GM12873 (cell line): ENCODE data around the gene SSPN.

Experiments used
- CTCF ChIP-seq: IDR thresholded peaks from 2 replicates; pipeline ENCODE4 v1.5.1; 2012; ENCODE audit warnings: low read depth, mild to moderate bottlenecking, moderate library complexity, low read length, control low read depth; ENCODE audit not compliant: insufficient read depth; ENCODE audit errors: missing control alignments

SSPN gene

GRCh38 chr12:26239852-26240815, 44.8 kb downstream of the SSPN start:
- no peak for TF ChIP-seq CTCF

DNA sequence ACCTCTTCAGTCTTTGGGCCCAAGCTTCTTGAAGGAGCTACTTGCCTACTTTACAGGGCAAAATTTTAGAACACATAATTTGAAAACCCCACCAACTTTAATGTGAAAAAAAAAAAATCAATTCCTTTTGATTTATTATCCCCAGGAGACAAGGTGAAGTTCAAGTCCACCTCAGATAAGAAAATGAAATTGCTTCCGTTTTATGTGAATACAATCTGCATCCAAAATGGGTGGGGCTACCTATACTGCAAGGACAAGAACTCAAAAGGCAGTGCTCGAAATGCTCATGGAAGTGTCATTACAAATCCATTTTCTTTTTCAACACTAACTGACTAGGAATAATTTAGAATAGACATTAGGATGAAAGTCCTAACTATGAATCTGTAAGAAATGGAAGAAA, 45.7 kb downstream of the SSPN start:
- TF ChIP-seq CTCF, result no peak

GRCh38 chr12:26242683-26243082, 47.3 kb downstream of the SSPN start:
- no peak for TF ChIP-seq CTCF

DNA sequence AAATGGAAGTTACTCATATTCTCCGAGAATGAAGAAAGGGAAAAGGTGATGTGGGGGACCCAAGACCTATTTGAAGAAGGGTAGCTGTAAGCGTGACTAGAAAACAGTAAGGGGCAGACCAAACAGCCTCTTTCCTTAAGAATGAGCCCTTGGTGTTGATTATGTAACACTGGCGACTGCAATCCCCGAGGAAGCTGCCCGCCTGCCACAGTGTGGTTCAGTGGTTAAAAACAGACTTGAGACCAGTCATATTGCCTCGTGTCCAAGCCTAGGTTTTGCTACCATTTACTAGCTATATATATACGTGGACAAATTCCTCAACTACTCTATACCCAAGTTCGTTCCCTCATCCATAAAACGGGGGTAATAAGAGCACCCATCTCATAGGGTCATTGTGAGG, 49.1 kb downstream of the SSPN start:
- no peak for TF ChIP-seq CTCF

GRCh38 chr12:26245175-26245942, 50.0 kb downstream of the SSPN start:
- no peak for TF ChIP-seq CTCF

GRCh38 chr12:26246483-26247164, 51.3 kb downstream of the SSPN start:
- no peak for TF ChIP-seq CTCF

- TF ChIP-seq CTCF, result no peak
Measured at GRCh38 chr12:26247873-26248272, 52.5 kb downstream of the SSPN start.
